WTC11 (cell line): Measurements from ENCODE around the gene CRAT. TPM values are rescaled to one million over a fixed set of nuclear protein-coding genes. Genes with fewer than 3 reads are reported as not detected.
A peak's percentile ranks its signal among the peaks of the same experiment; 100 is the strongest.

Experiments used
- ATAC-seq: fragments of 200-7000 bp; cut with Tn5 transposase; 2 replicates; pipeline ENCODE4 v1.10.0; 2021; ENCODE audit warnings: mild to moderate bottlenecking, moderate library complexity
- CTCF ChIA-PET: fragments of 300-600 bp; sonication (Branson Sonifier 250); formaldehyde crosslinking; loops from one replicate; lab custom pipeline; 2021; ENCODE audit warnings: antibody characterized with exemption; lab: Charles Lee
- POLR2A ChIA-PET: fragments of 350-600 bp; sonication (Branson Sonifier 250); formaldehyde crosslinking; loops from one replicate; lab custom pipeline; 2021; ENCODE audit warnings: antibody characterized with exemption; lab: Charles Lee
- DNase-seq: peaks from one replicate; pipeline ENCODE4 v3.0.0; 2021; ENCODE audit warnings: low spot score
- H3K27ac Mint-ChIP-seq: 2 replicates; pipeline ENCODE4 v1.8.0; 2021; ENCODE audit warnings: mixed read lengths
- H3K27me3 Mint-ChIP-seq: 2 replicates; pipeline ENCODE4 v1.8.0; 2021; ENCODE audit warnings: low read depth, mild to moderate bottlenecking, moderate library complexity, mixed read lengths
- H3K36me3 Mint-ChIP-seq: 2 replicates; pipeline ENCODE4 v1.8.0; 2021; ENCODE audit warnings: mixed read lengths
- H3K4me1 Mint-ChIP-seq: 2 replicates; pipeline ENCODE4 v1.8.0; 2022; ENCODE audit warnings: mixed read lengths
- H3K4me3 Mint-ChIP-seq: 2 replicates; pipeline ENCODE4 v1.8.0; 2021; ENCODE audit warnings: mild to moderate bottlenecking, moderate library complexity, mixed read lengths
- H3K9me3 Mint-ChIP-seq: 2 replicates; pipeline ENCODE4 v1.8.0; 2021; ENCODE audit warnings: mixed read lengths
- ATF6 ChIP-seq: sonication (generic); formaldehyde crosslinking; IDR thresholded peaks from 2 replicates; pipeline ENCODE4 v1.8.1; 2023; ENCODE audit warnings: mild to moderate bottlenecking, missing genetic modification reagents
- CDX4 ChIP-seq: fragments of 250-450 bp; sonication (Bioruptor Pico); IDR thresholded peaks from 2 replicates; pipeline ENCODE4 v1.9.0; 2021; ENCODE audit warnings: moderate library complexity, mild to moderate bottlenecking, inconsistent platforms, borderline replicate concordance
- CREB1 ChIP-seq: sonication (generic); formaldehyde crosslinking; IDR thresholded peaks from 2 replicates; pipeline ENCODE4 v1.8.0; 2023; ENCODE audit warnings: mild to moderate bottlenecking, missing genetic modification reagents
- CTCF ChIP-seq: fragments of 200-600 bp; IDR thresholded peaks from 2 replicates; pipeline ENCODE4 v1.8.0; 2022; ENCODE audit warnings: antibody characterized with exemption
- E2F1 ChIP-seq: sonication (generic); formaldehyde crosslinking; IDR thresholded peaks from 2 replicates; pipeline ENCODE4 v1.8.0; 2022; ENCODE audit warnings: mild to moderate bottlenecking, missing genetic modification reagents
- E2F4 ChIP-seq: sonication (generic); formaldehyde crosslinking; IDR thresholded peaks from 2 replicates; pipeline ENCODE4 v1.8.1; 2022; ENCODE audit warnings: low read depth, mild to moderate bottlenecking, moderate library complexity, missing genetic modification reagents, borderline replicate concordance
- ESRRA ChIP-seq: sonication (generic); formaldehyde crosslinking; IDR thresholded peaks from 2 replicates; pipeline ENCODE4 v1.8.1; 2022; ENCODE audit warnings: mild to moderate bottlenecking, missing genetic modification reagents, borderline replicate concordance
- ETV6 ChIP-seq: sonication (generic); formaldehyde crosslinking; IDR thresholded peaks from 2 replicates; pipeline ENCODE4 v1.8.1; 2022; ENCODE audit warnings: mild to moderate bottlenecking, missing genetic modification reagents
- FOXJ3 ChIP-seq: sonication (generic); formaldehyde crosslinking; IDR thresholded peaks from 2 replicates; pipeline ENCODE4 v1.9.0; 2021; ENCODE audit warnings: missing genetic modification reagents, mild to moderate bottlenecking, borderline replicate concordance
- GABPB1 ChIP-seq: sonication (generic); formaldehyde crosslinking; IDR thresholded peaks from 2 replicates; pipeline ENCODE4 v1.8.1; 2023; ENCODE audit warnings: mild to moderate bottlenecking, missing genetic modification reagents
- MXD4 ChIP-seq: fragments of 250-450 bp; sonication (Bioruptor Pico); IDR thresholded peaks from 2 replicates; pipeline ENCODE4 v1.8.0; 2021; ENCODE audit warnings: mild to moderate bottlenecking, moderate library complexity, borderline replicate concordance
- MYBL2 ChIP-seq: sonication (generic); formaldehyde crosslinking; IDR thresholded peaks from 2 replicates; pipeline ENCODE4 v1.8.1; 2023; ENCODE audit warnings: mild to moderate bottlenecking, moderate library complexity, missing genetic modification reagents
- NFE2L1 ChIP-seq: sonication (generic); formaldehyde crosslinking; IDR thresholded peaks from 2 replicates; pipeline ENCODE4 v1.8.1; 2023; ENCODE audit warnings: missing genetic modification reagents
- NR1H2 ChIP-seq: sonication (generic); formaldehyde crosslinking; IDR thresholded peaks from 2 replicates; pipeline ENCODE4 v1.9.0; 2021; ENCODE audit warnings: mild to moderate bottlenecking, moderate library complexity, missing genetic modification reagents
- SMAD4 ChIP-seq: sonication (generic); formaldehyde crosslinking; IDR thresholded peaks from 2 replicates; pipeline ENCODE4 v1.8.0; 2022; ENCODE audit warnings: mild to moderate bottlenecking, missing genetic modification reagents
- TEAD1 ChIP-seq: sonication (generic); formaldehyde crosslinking; IDR thresholded peaks from 2 replicates; pipeline ENCODE4 v1.8.0; 2022; ENCODE audit warnings: mild to moderate bottlenecking, missing genetic modification reagents
- TEAD4 ChIP-seq: sonication (generic); formaldehyde crosslinking; IDR thresholded peaks from 2 replicates; pipeline ENCODE4 v1.8.0; 2022; ENCODE audit warnings: mild to moderate bottlenecking, missing genetic modification reagents
- USF1 ChIP-seq: sonication (generic); formaldehyde crosslinking; IDR thresholded peaks from 2 replicates; pipeline ENCODE4 v1.8.0; 2022; ENCODE audit warnings: mild to moderate bottlenecking, missing genetic modification reagents
- ZNF121 ChIP-seq: sonication (generic); formaldehyde crosslinking; IDR thresholded peaks from 2 replicates; pipeline ENCODE4 v1.8.0; 2023; ENCODE audit warnings: missing genetic modification reagents
- ZNF425 ChIP-seq: fragments of 250-450 bp; sonication (Bioruptor Pico); conservative IDR thresholded peaks from 2 replicates; pipeline ENCODE4 v1.9.0; 2021; ENCODE audit warnings: mild to moderate bottlenecking
- ZNF532 ChIP-seq: fragments of 250-450 bp; sonication (Bioruptor Pico); IDR thresholded peaks from 2 replicates; pipeline ENCODE4 v1.9.0; 2021; ENCODE audit warnings: mild to moderate bottlenecking, borderline replicate concordance
- total RNA-seq: library from RNA; stranded (reverse); gene quantifications from 3 replicates; pipeline ENCODE4 v1.2.3, GENCODE V29; 2021

The CRAT gene
- total RNA-seq, 1 experiment from 2014 or later = 17.2 TPM

- no peak overlapping the region; the same call in 1 of the 2 replicates for H3K27ac Mint-ChIP-seq
- peaks cover 15% of the 10 kb centered on the region for H3K27me3 Mint-ChIP-seq
- peak; percentile 50 for ATAC-seq
- H3K36me3 Mint-ChIP-seq = no peaks in the 10 kb centered on the region
- CTCF ChIA-PET = interaction anchor here (1.0 to 2.3 kb wide), 3 partner anchors 9 to 72 kb away, joined by 3 to 8 read pairs (median 3); partner anchors contain the start of genes CRAT and SH3GLB2
- no peak overlapping the region for H3K4me3 Mint-ChIP-seq
- DNase-seq = peak; percentile 41
- POLR2A ChIA-PET = no interaction called here
- no peaks in the 10 kb centered on the region for H3K9me3 Mint-ChIP-seq
- peaks cover 6% of the 10 kb centered on the region for H3K4me1 Mint-ChIP-seq
- 0 out of 2 replicates have a peak, but pooled peaks have one; percentile 52 for TF ChIP-seq E2F1 (CRISPR knock-in tag)
- no peak for TF ChIP-seq NR1H2 (CRISPR knock-in tag)
- TF ChIP-seq ETV6 = 0 out of 2 replicates have a peak, but pooled peaks have one; percentile 39
- no peak for TF ChIP-seq ATF6 (CRISPR knock-in tag)
- no peak for TF ChIP-seq TEAD4 (CRISPR knock-in tag)
- peak; percentile 53; the same call in 1 of the 2 replicates for TF ChIP-seq TEAD1 (CRISPR knock-in tag)
- no peak for TF ChIP-seq ZNF121 (CRISPR knock-in tag)
- TF ChIP-seq USF1 (CRISPR knock-in tag) = peak; percentile 63; the same call in 1 of the 2 replicates
- no peak for TF ChIP-seq CTCF
- TF ChIP-seq CREB1 (CRISPR knock-in tag) = no peak
- TF ChIP-seq MYBL2 (CRISPR knock-in tag) = no peak
- peak; percentile 51; the same call in 1 of the 2 replicates for TF ChIP-seq NFE2L1 (CRISPR knock-in tag)
- no peak for TF ChIP-seq GABPB1
- no peak for TF ChIP-seq ESRRA (CRISPR knock-in tag)
- TF ChIP-seq SMAD4 (CRISPR knock-in tag) = peak; percentile 31; the same call in 1 of the 2 replicates
- no peak for TF ChIP-seq E2F4 (CRISPR knock-in tag)
- TF ChIP-seq ZNF532 (CRISPR knock-in tag) = 0 out of 2 replicates have a peak, but pooled peaks have one; percentile 14
- TF ChIP-seq CDX4 (CRISPR knock-in tag) = no peak
- TF ChIP-seq MXD4 = no peak
- TF ChIP-seq ZNF425 = no peak
- TF ChIP-seq FOXJ3 (CRISPR knock-in tag) = no peak
Measured at GRCh38 chr9:129100383-129101169, 10.0 kb downstream of the CRAT start.
